Effector memory CD8-positive, alpha-beta T cell (primary cell): ENCODE results near the gene COX7A2L.

Experiments used
- ATAC-seq: fragments of 150-1000 bp; cut with Tn5 transposase; replicated peaks from 2 replicates; pipeline ENCODE4 v1.10.0; 2021; ENCODE audit warnings: mild to moderate bottlenecking, moderate library complexity
- DNase-seq, 3 experiments: peaks; one replicate each; pipeline ENCODE4 v3.0.0; 2021
- H3K27ac Mint-ChIP-seq, 2 donors: one replicate each; pipeline ENCODE4 v1.8.0; 2022; ENCODE audit warnings: mild to moderate bottlenecking in 2 of 2, mixed read lengths in 2 of 2, moderate library complexity in 2 of 2
- H3K27me3 Mint-ChIP-seq, 2 donors: one replicate each; pipeline ENCODE4 v1.8.0; 2022; ENCODE audit warnings: mixed read lengths in 2 of 2
- H3K36me3 Mint-ChIP-seq: one replicate; pipeline ENCODE4 v1.8.0; 2022; ENCODE audit warnings: mild to moderate bottlenecking, moderate library complexity, mixed read lengths; ENCODE audit not compliant: insufficient read depth
- H3K4me1 Mint-ChIP-seq, 2 donors: one replicate each; pipeline ENCODE4 v1.8.0; 2022; ENCODE audit warnings: low read depth in 2 of 2, mixed read lengths in 2 of 2
- H3K4me3 Mint-ChIP-seq, 2 donors: one replicate each; pipeline ENCODE4 v1.8.0; 2022; ENCODE audit warnings: mild to moderate bottlenecking in 2 of 2, mixed read lengths in 2 of 2, moderate library complexity in 2 of 2
- H3K9me3 Mint-ChIP-seq, 2 donors: one replicate each; pipeline ENCODE4 v1.8.0; 2022; ENCODE audit warnings: mixed read lengths in 2 of 2

COX7A2L gene

GRCh38 chr2:42331569-42332284 is 29.3 kb downstream of the COX7A2L start:
- no peak overlapping the region for H3K27ac Mint-ChIP-seq
- no peak overlapping the region for H3K4me3 Mint-ChIP-seq
- ATAC-seq (no peak), DNase-seq (no peak)
- H3K9me3 Mint-ChIP-seq = peaks cover 0 to 2% of the 10 kb centered on the region in 2 donors
- H3K27me3 Mint-ChIP-seq = no peaks in the 10 kb centered on the region
- peaks cover 4 to 8% of the 10 kb centered on the region in 2 donors for H3K4me1 Mint-ChIP-seq
- peaks cover 79% of the 10 kb centered on the region for H3K36me3 Mint-ChIP-seq

DNA sequence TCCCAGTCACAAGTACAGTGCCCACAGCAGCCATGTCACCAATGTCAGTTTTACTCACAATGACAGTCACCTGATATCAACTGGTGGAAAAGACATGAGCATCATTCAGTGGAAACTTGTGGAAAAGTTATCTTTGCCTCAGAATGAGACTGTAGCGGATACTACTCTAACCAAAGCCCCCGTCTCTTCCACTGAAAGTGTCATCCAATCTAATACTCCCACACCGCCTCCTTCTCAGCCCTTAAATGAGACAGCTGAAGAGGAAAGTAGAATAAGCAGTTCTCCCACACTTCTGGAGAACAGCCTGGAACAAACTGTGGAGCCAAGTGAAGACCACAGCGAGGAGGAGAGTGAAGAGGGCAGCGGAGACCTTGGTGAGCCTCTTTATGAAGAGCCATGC is 31.3 kb downstream of the COX7A2L start:
- peaks cover 65% of the 10 kb centered on the region for H3K36me3 Mint-ChIP-seq

DNA sequence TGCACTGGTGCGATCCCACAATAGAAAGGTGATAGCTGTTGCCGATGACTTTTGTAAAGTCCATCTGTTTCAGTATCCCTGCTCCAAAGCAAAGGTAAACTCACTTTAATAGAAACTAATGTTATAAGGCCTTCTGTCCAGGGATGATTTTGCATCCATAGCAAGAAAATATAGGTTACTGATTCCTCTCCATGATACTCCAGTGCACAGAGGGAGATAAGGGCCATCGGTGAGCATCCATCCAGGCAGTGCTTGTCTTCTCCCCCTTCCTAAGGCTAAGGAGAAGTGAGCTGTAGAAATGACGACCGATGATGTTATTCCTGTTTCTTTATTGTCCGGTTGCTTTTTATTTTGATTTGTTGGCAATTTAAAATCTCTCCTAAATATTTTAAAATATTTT is 32.1 kb downstream of the COX7A2L start:
- H3K4me3 Mint-ChIP-seq = no peak overlapping the region
- ATAC-seq = no peak
- no peak for DNase-seq
- peaks cover 61% of the 10 kb centered on the region for H3K36me3 Mint-ChIP-seq
- H3K9me3 Mint-ChIP-seq = no peaks in the 10 kb centered on the region
- H3K27me3 Mint-ChIP-seq = no peaks in the 10 kb centered on the region
- H3K4me1 Mint-ChIP-seq = peaks cover 0 to 4% of the 10 kb centered on the region in 2 donors
- H3K27ac Mint-ChIP-seq = no peak overlapping the region

More for the DNA sequence above, 31.3 kb downstream of the COX7A2L start:
- DNase-seq = no peak
- H3K4me3 Mint-ChIP-seq = no peak overlapping the region
- H3K27ac Mint-ChIP-seq = peak overlapping the region in 1 of 2 donors; percentile 65
- H3K27me3 Mint-ChIP-seq = no peaks in the 10 kb centered on the region
- no peak for ATAC-seq
- H3K9me3 Mint-ChIP-seq = no peaks in the 10 kb centered on the region
- peaks cover 0 to 4% of the 10 kb centered on the region in 2 donors for H3K4me1 Mint-ChIP-seq

GRCh38 chr2:42328148-42328833 is 32.7 kb downstream of the COX7A2L start:
- no peak for DNase-seq
- ATAC-seq = peak; percentile 56
- Mint-ChIP-seq H3K4me1 (peaks cover 0 to 3% of the 10 kb centered on the region in 2 donors), H3K4me3 (no peak overlapping the region), H3K27ac (no peak overlapping the region), H3K27me3 (no peaks in the 10 kb centered on the region), H3K9me3 (no peaks in the 10 kb centered on the region), H3K36me3 (peaks cover 61% of the 10 kb centered on the region)

- DNase-seq (no peak), ATAC-seq (no peak)
- H3K36me3 Mint-ChIP-seq = peaks cover 59% of the 10 kb centered on the region
- no peaks in the 10 kb centered on the region for H3K27me3 Mint-ChIP-seq
- H3K27ac Mint-ChIP-seq = peak overlapping the region in 1 of 2 donors; percentile 53
- H3K4me3 Mint-ChIP-seq = no peak overlapping the region
- no peaks in the 10 kb centered on the region for H3K9me3 Mint-ChIP-seq
- peaks cover 0 to 3% of the 10 kb centered on the region in 2 donors for H3K4me1 Mint-ChIP-seq
These were observed 33.9 kb downstream of the COX7A2L start for GRCh38 chr2:42327125-42327524.

DNA sequence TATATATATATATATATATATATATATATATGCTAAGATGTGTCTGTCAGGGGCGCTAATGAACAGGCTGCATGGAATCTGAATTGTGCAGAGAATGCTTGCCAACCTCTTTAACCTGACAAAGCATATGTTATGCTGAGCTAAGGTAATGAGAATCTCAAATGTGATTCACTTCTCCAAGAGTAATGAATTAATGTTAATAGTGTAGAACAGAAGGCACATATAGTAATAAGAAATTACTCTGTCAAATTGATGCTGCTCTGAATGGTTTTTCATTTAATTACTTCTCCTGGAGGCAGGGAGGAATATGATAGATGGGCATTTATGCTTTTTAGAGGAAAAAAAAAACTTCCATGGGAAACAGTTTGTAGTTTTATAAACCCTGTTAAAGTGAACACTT is 35.4 kb downstream of the COX7A2L start:
- no peak overlapping the region for H3K4me3 Mint-ChIP-seq
- DNase-seq = no peak
- H3K36me3 Mint-ChIP-seq = peaks cover 53% of the 10 kb centered on the region
- no peaks in the 10 kb centered on the region for H3K27me3 Mint-ChIP-seq
- no peak for ATAC-seq
- peak overlapping the region in 1 of 2 donors; percentile 89 for H3K27ac Mint-ChIP-seq
- H3K4me1 Mint-ChIP-seq = peaks cover 7 to 8% of the 10 kb centered on the region in 2 donors
- H3K9me3 Mint-ChIP-seq = no peaks in the 10 kb centered on the region

GRCh38 chr2:42324949-42325348 is 36.1 kb downstream of the COX7A2L start:
- no peak for ATAC-seq
- Mint-ChIP-seq H3K27me3 (no peaks in the 10 kb centered on the region), H3K4me3 (no peak overlapping the region), H3K36me3 (peaks cover 54% of the 10 kb centered on the region), H3K27ac (peak overlapping the region in 1 of 2 donors; percentile 89), H3K9me3 (no peaks in the 10 kb centered on the region), H3K4me1 (peaks cover 7 to 10% of the 10 kb centered on the region in 2 donors)
- no peak for DNase-seq

DNA sequence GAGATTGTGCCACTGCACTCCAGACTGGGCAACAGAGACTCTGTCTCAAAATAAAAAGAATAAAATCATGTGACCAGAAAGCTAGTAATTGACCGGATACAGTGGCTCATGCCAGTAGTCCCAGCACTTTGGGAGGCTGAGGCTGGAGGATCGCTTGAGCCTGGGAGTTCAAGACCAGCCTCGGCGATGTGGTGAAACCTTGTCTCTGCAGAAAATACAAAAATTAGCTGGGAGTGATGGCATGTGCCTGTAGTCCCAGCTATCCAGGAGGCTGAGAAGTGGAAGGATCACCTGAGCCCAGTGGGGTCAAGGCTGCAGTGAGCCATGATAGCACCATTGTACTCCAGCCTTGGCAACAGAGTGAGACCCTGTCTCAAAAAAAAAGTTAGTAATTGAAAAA is 36.8 kb downstream of the COX7A2L start:
- Mint-ChIP-seq H3K9me3 (no peaks in the 10 kb centered on the region), H3K4me1 (peaks cover 7 to 10% of the 10 kb centered on the region in 2 donors), H3K27me3 (no peaks in the 10 kb centered on the region), H3K4me3 (no peak overlapping the region), H3K36me3 (peaks cover 50% of the 10 kb centered on the region), H3K27ac (peak overlapping the region; percentile 81 to 89)
- DNase-seq (no peak), ATAC-seq (no peak)

- Mint-ChIP-seq H3K27ac (peak overlapping the region; percentile 53 to 80), H3K27me3 (no peaks in the 10 kb centered on the region), H3K9me3 (no peaks in the 10 kb centered on the region), H3K4me1 (peaks cover 7 to 19% of the 10 kb centered on the region in 2 donors), H3K4me3 (peak overlapping the region in 1 of 2 donors; percentile 47), H3K36me3 (peaks cover 57% of the 10 kb centered on the region)
- DNase-seq (no peak), ATAC-seq (peak; percentile 35)
These were observed 39.5 kb downstream of the COX7A2L start for GRCh38 chr2:42321452-42322064.

DNA sequence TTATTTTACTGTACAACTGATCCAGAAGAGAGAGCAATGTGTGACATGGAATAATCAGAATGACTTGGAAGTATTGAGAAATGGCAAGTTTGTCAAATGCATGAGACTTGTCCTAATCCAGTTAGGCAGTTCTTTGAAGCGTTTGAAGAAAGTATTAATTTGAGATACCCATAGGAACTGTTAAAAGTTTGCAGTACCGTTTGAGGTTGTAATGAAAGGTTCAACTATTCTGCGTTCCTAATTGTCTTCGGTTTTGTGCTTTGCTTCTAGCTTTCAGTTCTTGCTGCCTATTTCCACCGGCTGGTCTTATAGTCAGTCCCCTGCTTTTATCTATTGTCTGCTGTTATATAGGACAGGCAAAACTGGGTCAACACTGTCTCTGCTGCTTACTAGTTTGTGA is 41.8 kb downstream of the COX7A2L start:
- Mint-ChIP-seq H3K9me3 (no peaks in the 10 kb centered on the region), H3K27ac (peak overlapping the region in 1 of 2 donors; percentile 85), H3K4me1 (peaks cover 10 to 23% of the 10 kb centered on the region in 2 donors), H3K27me3 (no peaks in the 10 kb centered on the region), H3K36me3 (peaks cover 64% of the 10 kb centered on the region), H3K4me3 (peak overlapping the region in 1 of 2 donors; percentile 38)
- no peak for DNase-seq
- ATAC-seq = peak; percentile 47

- DNase-seq (no peak), ATAC-seq (no peak)
- peak overlapping the region in 1 of 2 donors; percentile 85 for H3K27ac Mint-ChIP-seq
- H3K4me1 Mint-ChIP-seq = peaks cover 10 to 23% of the 10 kb centered on the region in 2 donors
- peaks cover 65% of the 10 kb centered on the region for H3K36me3 Mint-ChIP-seq
- H3K4me3 Mint-ChIP-seq = no peak overlapping the region
- no peaks in the 10 kb centered on the region for H3K27me3 Mint-ChIP-seq
- H3K9me3 Mint-ChIP-seq = no peaks in the 10 kb centered on the region
These were observed 43.1 kb downstream of the COX7A2L start for GRCh38 chr2:42317945-42318344.

- DNase-seq (no peak), ATAC-seq (no peak)
- H3K4me1 Mint-ChIP-seq = peaks cover 10 to 23% of the 10 kb centered on the region in 2 donors
- no peaks in the 10 kb centered on the region for H3K27me3 Mint-ChIP-seq
- H3K9me3 Mint-ChIP-seq = no peaks in the 10 kb centered on the region
- peaks cover 66% of the 10 kb centered on the region for H3K36me3 Mint-ChIP-seq
- H3K27ac Mint-ChIP-seq = peak overlapping the region in 1 of 2 donors; percentile 85
- no peak overlapping the region for H3K4me3 Mint-ChIP-seq
These were observed 43.5 kb downstream of the COX7A2L start for GRCh38 chr2:42317486-42317885.

- Mint-ChIP-seq H3K36me3 (peaks cover 68% of the 10 kb centered on the region), H3K4me3 (no peak overlapping the region), H3K4me1 (peaks cover 10 to 23% of the 10 kb centered on the region in 2 donors), H3K27me3 (no peaks in the 10 kb centered on the region), H3K9me3 (no peaks in the 10 kb centered on the region), H3K27ac (no peak overlapping the region)
- ATAC-seq (no peak), DNase-seq (no peak)
These were observed 44.1 kb downstream of the COX7A2L start for GRCh38 chr2:42316910-42317309.
